Mucosa of stomach (tissue), 1 donor: Measurements from ENCODE around the gene FBXO11.

Experiments
- H3K27me3 ChIP-seq: one replicate; pipeline ENCODE4 v1.7.0; 2013; ENCODE audit warnings: mild to moderate bottlenecking, low read length; ENCODE audit not compliant: control insufficient read depth, insufficient read depth
- H3K36me3 ChIP-seq: one replicate; pipeline ENCODE4 v1.7.0; 2013; ENCODE audit warnings: low read length; ENCODE audit not compliant: control insufficient read depth, insufficient read depth
- H3K4me1 ChIP-seq: one replicate; pipeline ENCODE4 v1.7.0; 2013; ENCODE audit warnings: mild to moderate bottlenecking, low read length; ENCODE audit not compliant: control insufficient read depth, insufficient read depth
- H3K4me3 ChIP-seq: one replicate; pipeline ENCODE4 v1.7.0; 2013; ENCODE audit warnings: low read length
- H3K9ac ChIP-seq: one replicate; pipeline ENCODE4 v1.7.0; 2013; ENCODE audit warnings: mild to moderate bottlenecking, low read length, moderate library complexity
- H3K9me3 ChIP-seq: one replicate; pipeline ENCODE4 v1.7.0; 2013; ENCODE audit warnings: mild to moderate bottlenecking, low read length, moderate library complexity; ENCODE audit not compliant: control insufficient read depth
- donor health status: Pancreatic carcinoma.

Gene FBXO11

DNA sequence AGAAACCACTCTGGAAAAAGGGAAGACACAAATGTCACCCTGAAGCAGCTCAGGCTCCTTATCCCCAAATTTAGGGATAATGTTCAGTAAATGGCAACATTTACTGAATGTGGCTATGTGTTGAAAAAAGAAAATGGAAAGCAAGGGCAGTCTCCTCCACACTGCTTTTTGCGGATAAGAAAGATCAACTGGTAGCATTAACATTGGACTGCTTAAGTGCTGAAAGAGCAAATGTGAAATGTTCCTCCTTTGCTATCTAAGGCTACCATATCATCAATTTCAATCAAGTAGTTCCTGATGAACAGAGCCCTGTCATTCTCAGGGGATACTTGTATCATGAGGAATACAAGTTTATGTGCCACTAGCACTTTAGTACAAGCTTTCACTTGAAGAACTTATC lies 12.5 kb downstream of the FBXO11 start:
- Histone ChIP-seq H3K9ac (no peak overlapping the region), H3K4me3 (no peak overlapping the region), H3K36me3 (no peaks in the 10 kb centered on the region), H3K27me3 (no peaks in the 10 kb centered on the region), H3K4me1 (no peaks in the 10 kb centered on the region), H3K9me3 (no peaks in the 10 kb centered on the region)

DNA sequence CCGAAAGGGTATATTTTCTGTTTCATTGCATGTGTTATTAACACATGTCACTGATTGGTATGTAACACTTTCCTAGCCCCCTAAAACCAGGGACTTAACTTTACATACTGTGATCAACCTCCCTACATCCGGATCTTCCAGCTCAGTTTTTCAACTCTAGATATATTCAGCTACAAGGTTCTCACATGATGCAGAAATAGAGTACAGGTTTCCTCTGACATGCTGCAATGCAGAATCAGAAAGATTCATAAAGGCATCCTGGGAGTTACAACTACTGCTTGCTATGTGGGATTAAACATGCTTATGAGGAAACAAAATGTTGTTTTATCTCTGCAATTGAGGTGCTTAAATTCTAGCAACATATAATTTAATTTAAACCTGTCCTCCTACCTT lies 14.0 kb downstream of the FBXO11 start:
- no peaks in the 10 kb centered on the region for H3K36me3 ChIP-seq
- no peak overlapping the region for H3K4me3 ChIP-seq
- H3K9me3 ChIP-seq = no peaks in the 10 kb centered on the region
- H3K4me1 ChIP-seq = peaks cover 4% of the 10 kb centered on the region
- no peaks in the 10 kb centered on the region for H3K27me3 ChIP-seq
- H3K9ac ChIP-seq = no peak overlapping the region

DNA sequence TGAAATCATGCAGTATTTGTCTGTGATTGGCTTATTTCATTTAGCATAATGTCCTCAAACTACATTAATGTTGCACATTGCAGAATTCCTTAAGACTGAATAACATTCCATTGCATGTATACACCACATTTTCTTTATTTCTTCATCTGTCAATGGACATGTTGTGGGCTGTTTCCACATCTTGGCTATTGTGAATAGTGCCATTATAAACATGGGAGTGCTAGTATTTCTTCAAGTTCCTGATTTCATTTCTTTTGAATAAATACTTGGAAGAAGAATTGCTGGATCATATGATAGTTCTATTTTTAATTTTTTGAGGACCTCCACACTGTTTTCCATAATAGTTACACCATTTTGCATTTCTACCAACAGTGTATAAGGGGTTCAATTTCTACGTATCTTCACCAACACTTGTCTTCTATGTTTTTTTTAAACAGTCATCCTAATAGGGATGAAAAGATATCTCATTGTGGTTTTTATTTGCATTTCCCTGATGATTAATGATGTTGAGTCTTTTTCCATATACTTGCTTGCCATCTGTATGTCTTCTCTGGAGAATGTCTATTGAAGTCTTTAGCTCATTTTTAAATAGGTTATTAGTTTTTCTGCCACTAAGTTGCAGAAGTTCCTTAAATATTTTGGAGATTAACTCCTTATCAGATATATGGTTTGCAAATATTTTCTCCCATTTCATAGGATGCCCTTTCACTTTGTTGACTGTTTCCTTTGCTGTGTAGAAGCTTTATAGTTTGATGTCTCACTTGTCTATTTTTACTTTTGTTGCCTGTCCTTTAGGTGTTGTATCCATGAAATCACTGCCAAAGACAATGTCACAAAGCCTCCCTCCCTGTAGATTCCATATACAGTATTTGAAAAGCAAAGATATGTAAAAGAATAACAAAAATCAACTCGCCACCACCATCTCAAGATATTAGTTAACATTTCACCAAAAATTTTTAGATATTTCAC lies 14.6 kb downstream of the FBXO11 start:
- Histone ChIP-seq H3K27me3 (no peaks in the 10 kb centered on the region), H3K4me1 (peaks cover 4% of the 10 kb centered on the region), H3K9ac (no peak overlapping the region), H3K9me3 (no peaks in the 10 kb centered on the region), H3K36me3 (no peaks in the 10 kb centered on the region), H3K4me3 (no peak overlapping the region)

DNA sequence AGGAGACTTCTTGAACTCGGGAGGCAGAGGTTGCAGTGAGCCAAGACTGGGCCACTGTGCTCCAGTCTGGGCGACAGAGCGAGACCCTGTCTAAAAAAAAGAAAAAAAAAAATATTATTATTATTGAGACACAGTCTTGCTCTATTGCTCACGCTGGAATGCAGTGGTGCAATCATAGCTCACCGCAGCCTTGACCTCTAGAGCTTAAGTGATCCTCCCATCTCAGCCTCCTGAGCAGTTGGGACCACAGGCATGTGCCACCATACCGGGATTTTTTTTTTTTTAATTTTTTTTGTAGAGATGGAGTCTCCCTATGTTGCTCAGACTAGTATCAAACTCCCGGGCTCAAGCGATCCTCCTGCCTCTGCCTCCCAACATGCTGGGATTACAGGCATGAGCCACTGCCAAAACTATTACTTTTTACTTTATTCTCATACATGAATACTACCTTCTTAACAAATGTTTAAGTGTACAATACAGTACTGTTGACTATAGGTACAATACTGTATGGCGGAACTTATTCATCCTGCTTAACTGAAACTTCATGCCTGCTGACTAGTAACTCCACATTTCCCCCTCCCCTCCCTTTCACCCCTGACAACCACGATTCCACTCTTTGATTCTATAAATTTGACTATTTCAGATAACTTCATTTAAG lies 15.5 kb downstream of the FBXO11 start:
- H3K36me3 ChIP-seq = no peaks in the 10 kb centered on the region
- peaks cover 4% of the 10 kb centered on the region for H3K4me1 ChIP-seq
- H3K27me3 ChIP-seq = no peaks in the 10 kb centered on the region
- no peak overlapping the region for H3K4me3 ChIP-seq
- no peak overlapping the region for H3K9ac ChIP-seq
- H3K9me3 ChIP-seq = no peaks in the 10 kb centered on the region

DNA sequence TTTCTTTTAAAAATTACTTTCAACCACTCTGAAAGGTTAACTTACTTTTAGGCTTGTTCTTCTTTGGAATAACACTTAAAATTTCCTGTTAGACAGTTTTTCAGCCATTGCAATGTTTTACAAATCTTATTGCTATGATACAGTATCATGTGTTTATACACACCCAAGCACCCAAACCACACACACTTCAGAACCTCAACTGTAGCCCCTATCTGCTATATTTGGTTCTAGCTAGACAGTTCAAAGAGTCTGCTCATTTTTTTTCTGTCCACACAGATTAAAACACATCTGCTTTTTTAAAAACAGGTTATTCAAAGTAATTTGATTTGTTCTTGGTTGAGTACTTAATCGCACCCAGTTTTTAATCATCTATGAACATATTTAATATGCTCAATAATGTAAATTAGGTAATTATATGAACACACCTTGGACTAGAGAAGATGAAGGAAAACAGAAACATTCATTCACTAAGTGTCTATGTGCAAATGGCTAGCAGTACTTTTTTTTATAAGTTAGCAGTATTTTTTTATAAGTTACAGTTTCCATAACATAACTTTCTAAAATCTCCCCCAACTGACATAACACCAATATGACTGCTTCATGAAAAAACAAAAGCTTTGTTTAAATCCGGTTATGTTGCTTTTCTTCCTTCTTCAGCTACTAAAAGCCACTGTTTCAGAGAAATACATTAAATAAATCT lies 17.6 kb downstream of the FBXO11 start:
- Histone ChIP-seq H3K27me3 (no peaks in the 10 kb centered on the region), H3K4me1 (peaks cover 4% of the 10 kb centered on the region), H3K9me3 (no peaks in the 10 kb centered on the region), H3K4me3 (no peak overlapping the region), H3K9ac (no peak overlapping the region), H3K36me3 (no peaks in the 10 kb centered on the region)

DNA sequence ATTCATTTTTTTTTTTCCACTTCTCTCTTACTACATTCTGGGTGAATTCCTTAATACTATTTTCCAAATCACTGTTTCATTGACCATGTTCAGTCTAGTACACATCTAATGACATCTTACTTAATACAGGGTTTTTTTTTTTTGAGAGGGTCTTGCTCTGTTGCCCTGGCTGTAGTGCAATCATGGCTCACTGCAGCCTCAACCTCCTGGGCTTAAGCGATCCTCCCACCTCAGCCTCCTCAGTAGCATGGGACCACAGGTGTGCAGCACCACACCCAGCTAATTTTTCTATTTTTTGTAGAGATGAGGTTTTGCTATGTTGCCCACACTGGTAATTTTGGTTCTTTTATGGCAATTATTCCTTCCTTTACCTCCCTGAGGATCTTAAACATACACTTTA lies 29.4 kb downstream of the FBXO11 start:
- Histone ChIP-seq H3K36me3 (no peaks in the 10 kb centered on the region), H3K27me3 (no peaks in the 10 kb centered on the region), H3K9me3 (no peaks in the 10 kb centered on the region), H3K4me3 (no peak overlapping the region), H3K4me1 (no peaks in the 10 kb centered on the region), H3K9ac (no peak overlapping the region)

DNA sequence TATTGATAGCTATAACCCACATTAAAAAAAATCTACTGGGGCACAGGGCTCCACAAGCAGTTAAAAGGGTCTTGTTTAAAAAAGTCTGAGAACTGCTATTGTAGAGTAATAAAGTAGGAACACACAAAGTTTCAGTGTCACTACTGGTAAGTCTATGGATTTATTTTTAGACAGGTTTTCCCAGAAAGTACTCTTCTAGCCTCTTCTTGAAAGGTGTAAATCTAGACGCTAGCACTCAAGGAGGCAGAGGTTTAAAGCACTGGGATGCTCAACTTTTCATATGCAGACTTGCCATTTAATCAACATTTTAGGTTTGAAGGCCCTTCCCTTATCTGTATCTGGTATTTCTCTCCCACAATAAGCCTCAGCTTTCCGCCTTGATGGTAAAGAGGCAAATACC lies 33.4 kb downstream of the FBXO11 start:
- Histone ChIP-seq H3K9ac (no peak overlapping the region), H3K4me1 (peaks cover under 1% of the 10 kb centered on the region), H3K36me3 (no peaks in the 10 kb centered on the region), H3K9me3 (no peaks in the 10 kb centered on the region), H3K27me3 (no peaks in the 10 kb centered on the region), H3K4me3 (no peak overlapping the region)

DNA sequence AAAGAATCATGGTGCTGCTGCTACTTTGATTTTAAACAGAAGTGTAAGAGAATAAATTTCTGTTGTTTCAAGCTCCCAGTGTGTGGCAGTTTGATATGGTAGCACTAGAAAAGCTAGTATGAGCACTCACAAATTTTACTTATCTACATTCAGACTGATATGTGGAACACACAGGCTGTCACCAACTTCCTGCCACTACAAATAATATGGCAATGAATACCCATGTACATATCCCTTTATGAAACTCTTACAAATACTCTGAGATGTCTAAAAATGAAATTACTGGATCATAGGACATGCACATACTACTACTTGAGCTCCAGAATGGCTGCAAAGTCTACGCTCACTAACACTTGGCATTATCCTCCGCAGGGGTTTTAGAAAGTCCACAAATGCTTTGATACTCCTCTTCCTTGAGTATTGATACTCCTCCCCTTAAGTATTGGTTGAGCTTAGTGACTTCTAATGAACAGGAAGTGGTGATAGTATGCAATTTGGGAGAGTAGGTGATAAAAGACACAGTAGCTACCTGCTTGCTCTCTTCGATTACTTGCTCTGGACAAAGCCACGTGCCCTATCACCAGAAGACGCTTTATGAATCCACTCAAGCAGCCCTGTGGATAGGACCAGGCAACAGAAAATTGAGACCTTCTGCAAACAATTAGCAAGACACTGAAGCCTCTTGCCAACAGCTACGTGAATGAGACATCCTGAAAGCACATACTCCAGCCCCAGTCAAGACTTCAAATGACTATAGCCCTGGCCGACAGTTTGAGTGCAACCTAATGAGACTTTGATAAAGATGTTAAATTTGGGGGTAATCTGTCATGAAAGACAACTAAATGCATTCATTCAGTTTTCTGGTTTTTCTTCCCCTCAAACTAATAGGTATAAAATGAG lies 35.4 kb downstream of the FBXO11 start:
- peaks cover 5% of the 10 kb centered on the region for H3K4me1 ChIP-seq
- H3K9ac ChIP-seq = no peak overlapping the region
- H3K36me3 ChIP-seq = no peaks in the 10 kb centered on the region
- no peaks in the 10 kb centered on the region for H3K27me3 ChIP-seq
- no peaks in the 10 kb centered on the region for H3K9me3 ChIP-seq
- no peak overlapping the region for H3K4me3 ChIP-seq

DNA sequence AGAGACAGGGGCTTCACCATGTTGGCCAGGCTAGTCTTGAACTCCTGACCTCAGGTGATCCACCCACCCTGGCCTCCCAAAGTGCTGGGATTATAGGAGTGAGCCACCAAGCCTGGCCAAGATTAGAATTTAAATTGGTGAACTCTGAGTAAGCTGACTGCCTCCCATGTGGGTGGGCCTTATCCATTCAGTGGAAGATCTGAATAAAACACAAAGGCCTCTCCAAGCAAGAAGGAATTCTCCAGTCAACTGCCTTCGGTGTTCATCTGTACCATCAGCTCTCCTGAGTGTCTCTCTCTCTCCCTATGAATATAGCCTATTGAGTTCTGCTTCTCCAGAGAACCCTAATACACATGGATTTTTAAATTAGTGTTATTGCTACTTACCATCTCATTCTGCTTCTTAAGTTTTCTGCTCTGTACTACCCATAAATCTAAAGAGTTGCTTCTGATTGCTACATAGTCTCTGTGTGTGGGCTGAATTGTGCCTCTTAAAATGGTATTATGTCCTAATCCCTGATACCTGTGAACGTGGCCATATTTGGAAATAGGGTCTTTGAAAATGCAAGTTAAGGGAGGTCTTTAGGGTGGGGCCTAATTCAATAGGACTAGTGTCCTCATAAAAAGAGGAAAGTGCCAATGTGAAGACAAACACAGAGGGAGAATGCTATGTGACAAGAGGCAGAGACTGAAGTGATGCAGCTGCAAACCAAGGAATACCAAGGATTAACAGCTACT lies 36.3 kb downstream of the FBXO11 start:
- H3K27me3 ChIP-seq = no peaks in the 10 kb centered on the region
- H3K4me3 ChIP-seq = no peak overlapping the region
- no peaks in the 10 kb centered on the region for H3K36me3 ChIP-seq
- no peak overlapping the region for H3K9ac ChIP-seq
- H3K4me1 ChIP-seq = peaks cover 5% of the 10 kb centered on the region
- no peaks in the 10 kb centered on the region for H3K9me3 ChIP-seq

DNA sequence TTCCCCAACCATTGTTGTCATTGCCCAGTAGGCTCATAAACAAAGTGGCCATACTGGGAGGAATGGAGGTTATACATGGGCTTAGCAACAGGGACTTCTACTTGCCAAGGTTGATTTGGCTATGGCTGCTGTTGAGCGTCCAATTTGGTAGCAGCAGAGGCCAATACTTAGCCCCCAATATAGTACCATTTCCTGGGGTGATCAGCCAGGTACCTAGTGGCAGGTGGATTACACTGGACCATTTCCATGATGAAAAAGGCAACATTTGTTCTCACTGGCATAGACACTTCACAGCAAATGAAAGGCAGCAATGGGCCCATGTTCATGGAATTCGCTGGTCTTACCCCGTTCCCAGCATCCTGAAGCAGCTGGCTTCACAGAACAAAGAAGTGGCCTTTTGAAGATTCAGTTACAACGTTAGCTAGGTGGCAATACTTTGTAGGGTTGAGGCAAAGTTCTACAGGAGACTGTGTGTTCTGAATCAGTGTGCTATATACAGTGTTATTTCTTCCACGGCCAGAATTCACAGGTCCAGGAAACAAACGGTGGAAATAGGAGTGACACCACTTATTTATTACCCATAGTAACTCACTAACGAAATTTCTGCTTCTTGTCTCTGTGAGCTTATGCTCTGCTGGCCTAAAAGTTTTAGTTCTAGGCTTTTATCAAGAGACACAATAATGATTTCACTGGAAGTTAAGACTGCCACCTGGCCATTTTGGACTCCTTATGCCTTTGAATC lies 37.5 kb downstream of the FBXO11 start:
- H3K4me3 ChIP-seq = no peak overlapping the region

More for the DNA sequence above, 37.5 kb downstream of the FBXO11 start:
- H3K36me3 ChIP-seq = no peaks in the 10 kb centered on the region
- H3K4me1 ChIP-seq = peaks cover 5% of the 10 kb centered on the region
- no peak overlapping the region for H3K9ac ChIP-seq
- no peaks in the 10 kb centered on the region for H3K9me3 ChIP-seq
- H3K27me3 ChIP-seq = no peaks in the 10 kb centered on the region
